ENCODE measurements around the gene TLX1.

The TLX1 gene

GRCh38 chr10:101099901-101100300 is 31.2 kb upstream of the TLX1 start:
- H3K27ac ChIP-seq: no peak overlapping the region
- TF ChIP-seq CTCF (conservative IDR thresholded peaks at IDR 0.05): no peak

GRCh38 chr10:101101372-101101881 is 29.7 kb upstream of the TLX1 start:
- no peak overlapping the region for H3K27ac ChIP-seq
- TF ChIP-seq CTCF (conservative IDR thresholded peaks at IDR 0.05): no peak

GRCh38 chr10:101103430-101103829 is 27.7 kb upstream of the TLX1 start:
- H3K27ac ChIP-seq: no peak overlapping the region
- TF ChIP-seq CTCF (conservative IDR thresholded peaks at IDR 0.05): no peak

GRCh38 chr10:101106351-101106750 is 24.7 kb upstream of the TLX1 start:
- TF ChIP-seq CTCF (conservative IDR thresholded peaks at IDR 0.05): no peak

GRCh38 chr10:101107771-101108170 is 23.3 kb upstream of the TLX1 start:
- no peak for TF ChIP-seq CTCF (conservative IDR thresholded peaks at IDR 0.05)
- no peak overlapping the region for H3K27ac ChIP-seq

More at GRCh38 chr10:101106351-101106750, 24.7 kb upstream of the TLX1 start:
- no peak overlapping the region for H3K27ac ChIP-seq

- TF ChIP-seq CTCF (conservative IDR thresholded peaks at IDR 0.05): no peak
- peak overlapping the region; percentile 66 for H3K27ac ChIP-seq
Observed at GRCh38 chr10:101110856-101111523, 20.1 kb upstream of the TLX1 start.

GRCh38 chr10:101111547-101111946 is 19.6 kb upstream of the TLX1 start:
- no peak for TF ChIP-seq CTCF (conservative IDR thresholded peaks at IDR 0.05)
- H3K27ac ChIP-seq: peak overlapping the region; percentile 66
